OCI-LY1 (cell line): ENCODE results near the gene FAM240A.

Source experiments
- EZH2 ChIP-seq: fragments of 200-600 bp; sonication (generic), shearing (Covaris generic); IDR thresholded peaks from 2 replicates; pipeline ENCODE4 v1.8.0; 2017; ENCODE audit warnings: borderline replicate concordance, mixed run types, mild to moderate bottlenecking, antibody characterized with exemption, low read length, moderate library complexity, mixed read lengths
- TF ChIP-seq, protein P1 (sequence below): fragments of 200-600 bp; sonication (generic), shearing (Covaris generic); IDR thresholded peaks from 2 replicates; pipeline ENCODE4 v1.5.1; 2017; ENCODE audit warnings: mild to moderate bottlenecking, antibody characterized with exemption, low read length, moderate library complexity, mixed read lengths

DNA sequence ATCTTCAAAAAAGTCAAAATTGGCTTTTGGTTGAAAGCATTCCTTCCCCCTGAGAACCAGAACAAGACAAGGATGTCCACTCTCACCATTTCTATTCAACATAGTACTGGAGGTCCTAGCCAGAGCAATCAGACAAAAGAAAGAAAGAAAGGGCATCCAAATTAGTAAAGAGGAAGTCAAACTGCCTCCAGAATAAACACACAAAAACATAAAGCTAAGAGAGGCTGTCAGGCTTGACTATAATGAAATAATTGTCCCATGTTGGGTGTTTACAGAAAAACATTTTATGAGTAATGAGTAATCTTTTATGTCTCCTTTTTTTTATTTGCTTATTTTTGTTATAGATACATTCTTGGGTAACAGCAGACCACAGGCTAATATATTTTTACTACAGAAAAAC is 18.3 kb upstream of the FAM240A start:
- TF ChIP-seq, protein P1, sequence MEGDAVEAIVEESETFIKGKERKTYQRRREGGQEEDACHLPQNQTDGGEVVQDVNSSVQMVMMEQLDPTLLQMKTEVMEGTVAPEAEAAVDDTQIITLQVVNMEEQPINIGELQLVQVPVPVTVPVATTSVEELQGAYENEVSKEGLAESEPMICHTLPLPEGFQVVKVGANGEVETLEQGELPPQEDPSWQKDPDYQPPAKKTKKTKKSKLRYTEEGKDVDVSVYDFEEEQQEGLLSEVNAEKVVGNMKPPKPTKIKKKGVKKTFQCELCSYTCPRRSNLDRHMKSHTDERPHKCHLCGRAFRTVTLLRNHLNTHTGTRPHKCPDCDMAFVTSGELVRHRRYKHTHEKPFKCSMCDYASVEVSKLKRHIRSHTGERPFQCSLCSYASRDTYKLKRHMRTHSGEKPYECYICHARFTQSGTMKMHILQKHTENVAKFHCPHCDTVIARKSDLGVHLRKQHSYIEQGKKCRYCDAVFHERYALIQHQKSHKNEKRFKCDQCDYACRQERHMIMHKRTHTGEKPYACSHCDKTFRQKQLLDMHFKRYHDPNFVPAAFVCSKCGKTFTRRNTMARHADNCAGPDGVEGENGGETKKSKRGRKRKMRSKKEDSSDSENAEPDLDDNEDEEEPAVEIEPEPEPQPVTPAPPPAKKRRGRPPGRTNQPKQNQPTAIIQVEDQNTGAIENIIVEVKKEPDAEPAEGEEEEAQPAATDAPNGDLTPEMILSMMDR: no peak
- no peak for TF ChIP-seq EZH2
